ENCODE measurements around the gene TSHZ2.

- TF ChIP-seq, protein P1, sequence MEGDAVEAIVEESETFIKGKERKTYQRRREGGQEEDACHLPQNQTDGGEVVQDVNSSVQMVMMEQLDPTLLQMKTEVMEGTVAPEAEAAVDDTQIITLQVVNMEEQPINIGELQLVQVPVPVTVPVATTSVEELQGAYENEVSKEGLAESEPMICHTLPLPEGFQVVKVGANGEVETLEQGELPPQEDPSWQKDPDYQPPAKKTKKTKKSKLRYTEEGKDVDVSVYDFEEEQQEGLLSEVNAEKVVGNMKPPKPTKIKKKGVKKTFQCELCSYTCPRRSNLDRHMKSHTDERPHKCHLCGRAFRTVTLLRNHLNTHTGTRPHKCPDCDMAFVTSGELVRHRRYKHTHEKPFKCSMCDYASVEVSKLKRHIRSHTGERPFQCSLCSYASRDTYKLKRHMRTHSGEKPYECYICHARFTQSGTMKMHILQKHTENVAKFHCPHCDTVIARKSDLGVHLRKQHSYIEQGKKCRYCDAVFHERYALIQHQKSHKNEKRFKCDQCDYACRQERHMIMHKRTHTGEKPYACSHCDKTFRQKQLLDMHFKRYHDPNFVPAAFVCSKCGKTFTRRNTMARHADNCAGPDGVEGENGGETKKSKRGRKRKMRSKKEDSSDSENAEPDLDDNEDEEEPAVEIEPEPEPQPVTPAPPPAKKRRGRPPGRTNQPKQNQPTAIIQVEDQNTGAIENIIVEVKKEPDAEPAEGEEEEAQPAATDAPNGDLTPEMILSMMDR (IDR thresholded peaks at IDR 0.05 in 2 of 3, conservative IDR thresholded peaks at IDR 0.05 in 1 of 3; ENCODE audit: borderline replicate concordance in 1 of 3, insufficient read depth in 1 of 3, low read depth in 2 of 3, low read length in 2 of 3), result no peak
- no peak for TF ChIP-seq CBX3 (IDR thresholded peaks at IDR 0.05; ENCODE audit: low read depth)
- TF ChIP-seq EGR1 (IDR thresholded peaks at IDR 0.05; ENCODE audit: low read depth), result no peak
- no peak for TF ChIP-seq POLR2A (IDR thresholded peaks at IDR 0.05; ENCODE audit: borderline replicate concordance, extremely low read depth, insufficient read depth, insufficient read length)
Measured at GRCh38 chr20:53080687-53080962, 108.5 kb downstream of the TSHZ2 start.

All from HCT116 (cell line).